K562 (cell line): Measurements from ENCODE around the gene MICAL2. TPM values are rescaled to one million over a fixed set of nuclear protein-coding genes. Genes with fewer than 3 reads are reported as not detected.

ENCODE experiments used
- CBX3 ChIP-seq, 2 experiments: IDR thresholded peaks; 1 replicate in 1 of 2; 2 replicates in 1 of 2; pipeline ENCODE4 v1.6.1; 2012; ENCODE audit warnings: inconsistent platforms in 2 of 2, low read length in 2 of 2, borderline replicate concordance in 1 of 2, control low read depth in 1 of 2
- CEBPB ChIP-seq: fragments of 450-650 bp; IDR thresholded peaks from 2 replicates; pipeline ENCODE4 v1.6.1; 2016; ENCODE audit warnings: missing genetic modification characterization, missing compliant biosample characterization
- HMG20A ChIP-seq: fragments of 450-650 bp; formaldehyde crosslinking; conservative IDR thresholded peaks from 2 replicates; pipeline ENCODE4 v1.4.0; 2020; ENCODE audit warnings: mild to moderate bottlenecking, mixed read lengths
- KLF6 ChIP-seq: fragments of 250-450 bp; sonication (Bioruptor Pico); IDR thresholded peaks from 2 replicates; pipeline ENCODE4 v1.4.0; 2020; ENCODE audit warnings: mild to moderate bottlenecking, moderate library complexity, borderline replicate concordance
- TCFL5 ChIP-seq: fragments of 250-450 bp; sonication (Bioruptor Pico); conservative IDR thresholded peaks from 2 replicates; pipeline ENCODE4 v1.6.1; 2021; ENCODE audit warnings: mild to moderate bottlenecking, moderate library complexity, matching md5 sums
- WHSC1 ChIP-seq: IDR thresholded peaks from one replicate; pipeline ENCODE4 v1.6.1; 2012; ENCODE audit warnings: low read length, control low read depth, inconsistent platforms
- ZNF133 ChIP-seq: fragments of 250-450 bp; sonication (Bioruptor Pico); IDR thresholded peaks from 2 replicates; pipeline ENCODE4 v1.4.0; 2020; ENCODE audit warnings: mild to moderate bottlenecking
- ZNF140 ChIP-seq: fragments of 250-450 bp; sonication (Bioruptor Pico); IDR thresholded peaks from 2 replicates; pipeline ENCODE4 v1.8.0; 2021; ENCODE audit warnings: moderate library complexity, mild to moderate bottlenecking, inconsistent platforms
- ZNF165 ChIP-seq: fragments of 250-450 bp; sonication (Bioruptor Pico); IDR thresholded peaks from 2 replicates; pipeline ENCODE4 v1.4.0; 2020; ENCODE audit warnings: borderline replicate concordance
- polyA plus RNA-seq, 8 experiments: library from polyadenylated mRNA; depleted of rRNA in 4 of 8; stranded (reverse) in 5 of 8; unstranded in 3 of 8; fragments of >200 nt; fragmentation: Nextera tagmentation in 2 of 8; fragmentation: Illumina TruSeq in 1 of 8; extraction: Ambion mirVana in 2 of 8; extraction: Trizol in 1 of 8; gene quantifications; 2 replicates each; pipeline versions ENCODE4 v1.2.1 to v1.2.3, GENCODE V29; 2011 to 2014; ENCODE audit warnings: inconsistent platforms in 1 of 8, missing spikeins in 1 of 8
- total RNA-seq, 7 experiments: library from RNA; depleted of rRNA in 6 of 7; stranded (reverse); fragments of >200 nt in 6 of 7; fragmentation: Illumina TruSeq in 2 of 7; extraction: Trizol in 2 of 7; gene quantifications; 2 replicates each; pipeline versions ENCODE4 v1.2.1 to v1.2.3, GENCODE V29; 2011 to 2021; ENCODE audit warnings: low replicate concordance in 1 of 7
- TF ChIP-seq, protein P1 (sequence below): fragments of 450-650 bp; conservative IDR thresholded peaks from 2 replicates; pipeline ENCODE4 v1.6.1; 2016; ENCODE audit warnings: missing genetic modification characterization, low read depth, mild to moderate bottlenecking, control low read depth, missing compliant biosample characterization
- TF ChIP-seq, protein P2 (sequence below): sonication (generic); formaldehyde crosslinking; IDR thresholded peaks from 2 replicates; pipeline ENCODE4 v1.9.0; 2022; ENCODE audit warnings: mild to moderate bottlenecking, missing genetic modification reagents
- TF ChIP-seq, protein P3 (sequence below): fragments of 450-650 bp; IDR thresholded peaks from 2 replicates; pipeline ENCODE4 v1.7.1; 2018; ENCODE audit warnings: mild to moderate bottlenecking, low read depth; ENCODE audit not compliant: partially characterized antibody
- TF ChIP-seq, protein P4 (sequence below): fragments of 450-650 bp; IDR thresholded peaks from 2 replicates; pipeline ENCODE4 v1.6.1; 2016; ENCODE audit warnings: mild to moderate bottlenecking, moderate library complexity

MICAL2 gene
- total and polyA plus RNA-seq, 9 of the 15 experiments (the other 6 are each of a cell fraction or from before 2014, with no cell fraction given), result 4.7 to 64.2 (median 33.6) TPM

DNA sequence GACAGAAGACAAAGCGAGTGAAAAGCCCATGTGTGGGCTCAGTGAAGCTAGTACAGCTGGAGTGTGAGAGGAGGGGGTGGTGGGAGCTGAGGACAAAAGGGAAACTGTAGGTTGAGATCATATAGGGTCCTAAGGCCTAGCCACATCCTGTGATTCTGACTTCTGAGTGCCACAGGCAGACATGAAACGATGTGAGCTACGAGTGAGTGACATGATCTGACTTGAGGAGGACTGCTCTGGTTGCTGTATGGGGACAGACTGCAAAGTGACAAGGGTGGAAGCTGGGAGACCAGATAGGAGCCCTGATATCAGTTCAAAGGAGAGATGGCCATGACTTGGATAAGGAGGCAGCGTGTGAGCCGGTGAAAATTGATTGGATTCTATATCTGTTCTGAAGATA lies 85.4 kb downstream of the MICAL2 start (continued):
- TF ChIP-seq WHSC1 (peak; percentile 32), KLF6 (no peak), ZNF133 (CRISPR knock-in tag) (no peak), CEBPB (tag) (no peak), CBX3 (IDR thresholded peaks at IDR 0.05; ENCODE audit: borderline replicate concordance in 1 of 2, low read length in 2 of 2) (no peak), ZNF140 (CRISPR knock-in tag) (no peak), ZNF165 (CRISPR knock-in tag) (no peak), TCFL5 (CRISPR knock-in tag) (no peak), HMG20A (CRISPR knock-in tag) (no peak)
- TF ChIP-seq, protein P1, sequence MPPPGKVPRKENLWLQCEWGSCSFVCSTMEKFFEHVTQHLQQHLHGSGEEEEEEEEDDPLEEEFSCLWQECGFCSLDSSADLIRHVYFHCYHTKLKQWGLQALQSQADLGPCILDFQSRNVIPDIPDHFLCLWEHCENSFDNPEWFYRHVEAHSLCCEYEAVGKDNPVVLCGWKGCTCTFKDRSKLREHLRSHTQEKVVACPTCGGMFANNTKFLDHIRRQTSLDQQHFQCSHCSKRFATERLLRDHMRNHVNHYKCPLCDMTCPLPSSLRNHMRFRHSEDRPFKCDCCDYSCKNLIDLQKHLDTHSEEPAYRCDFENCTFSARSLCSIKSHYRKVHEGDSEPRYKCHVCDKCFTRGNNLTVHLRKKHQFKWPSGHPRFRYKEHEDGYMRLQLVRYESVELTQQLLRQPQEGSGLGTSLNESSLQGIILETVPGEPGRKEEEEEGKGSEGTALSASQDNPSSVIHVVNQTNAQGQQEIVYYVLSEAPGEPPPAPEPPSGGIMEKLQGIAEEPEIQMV, result no peak
- TF ChIP-seq, protein P2, sequence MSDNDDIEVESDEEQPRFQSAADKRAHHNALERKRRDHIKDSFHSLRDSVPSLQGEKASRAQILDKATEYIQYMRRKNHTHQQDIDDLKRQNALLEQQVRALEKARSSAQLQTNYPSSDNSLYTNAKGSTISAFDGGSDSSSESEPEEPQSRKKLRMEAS (CRISPR knock-in tag), result no peak
- TF ChIP-seq, protein P3, sequence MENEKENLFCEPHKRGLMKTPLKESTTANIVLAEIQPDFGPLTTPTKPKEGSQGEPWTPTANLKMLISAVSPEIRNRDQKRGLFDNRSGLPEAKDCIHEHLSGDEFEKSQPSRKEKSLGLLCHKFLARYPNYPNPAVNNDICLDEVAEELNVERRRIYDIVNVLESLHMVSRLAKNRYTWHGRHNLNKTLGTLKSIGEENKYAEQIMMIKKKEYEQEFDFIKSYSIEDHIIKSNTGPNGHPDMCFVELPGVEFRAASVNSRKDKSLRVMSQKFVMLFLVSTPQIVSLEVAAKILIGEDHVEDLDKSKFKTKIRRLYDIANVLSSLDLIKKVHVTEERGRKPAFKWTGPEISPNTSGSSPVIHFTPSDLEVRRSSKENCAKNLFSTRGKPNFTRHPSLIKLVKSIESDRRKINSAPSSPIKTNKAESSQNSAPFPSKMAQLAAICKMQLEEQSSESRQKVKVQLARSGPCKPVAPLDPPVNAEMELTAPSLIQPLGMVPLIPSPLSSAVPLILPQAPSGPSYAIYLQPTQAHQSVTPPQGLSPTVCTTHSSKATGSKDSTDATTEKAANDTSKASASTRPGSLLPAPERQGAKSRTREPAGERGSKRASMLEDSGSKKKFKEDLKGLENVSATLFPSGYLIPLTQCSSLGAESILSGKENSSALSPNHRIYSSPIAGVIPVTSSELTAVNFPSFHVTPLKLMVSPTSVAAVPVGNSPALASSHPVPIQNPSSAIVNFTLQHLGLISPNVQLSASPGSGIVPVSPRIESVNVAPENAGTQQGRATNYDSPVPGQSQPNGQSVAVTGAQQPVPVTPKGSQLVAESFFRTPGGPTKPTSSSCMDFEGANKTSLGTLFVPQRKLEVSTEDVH, result no peak
- TF ChIP-seq, protein P4, sequence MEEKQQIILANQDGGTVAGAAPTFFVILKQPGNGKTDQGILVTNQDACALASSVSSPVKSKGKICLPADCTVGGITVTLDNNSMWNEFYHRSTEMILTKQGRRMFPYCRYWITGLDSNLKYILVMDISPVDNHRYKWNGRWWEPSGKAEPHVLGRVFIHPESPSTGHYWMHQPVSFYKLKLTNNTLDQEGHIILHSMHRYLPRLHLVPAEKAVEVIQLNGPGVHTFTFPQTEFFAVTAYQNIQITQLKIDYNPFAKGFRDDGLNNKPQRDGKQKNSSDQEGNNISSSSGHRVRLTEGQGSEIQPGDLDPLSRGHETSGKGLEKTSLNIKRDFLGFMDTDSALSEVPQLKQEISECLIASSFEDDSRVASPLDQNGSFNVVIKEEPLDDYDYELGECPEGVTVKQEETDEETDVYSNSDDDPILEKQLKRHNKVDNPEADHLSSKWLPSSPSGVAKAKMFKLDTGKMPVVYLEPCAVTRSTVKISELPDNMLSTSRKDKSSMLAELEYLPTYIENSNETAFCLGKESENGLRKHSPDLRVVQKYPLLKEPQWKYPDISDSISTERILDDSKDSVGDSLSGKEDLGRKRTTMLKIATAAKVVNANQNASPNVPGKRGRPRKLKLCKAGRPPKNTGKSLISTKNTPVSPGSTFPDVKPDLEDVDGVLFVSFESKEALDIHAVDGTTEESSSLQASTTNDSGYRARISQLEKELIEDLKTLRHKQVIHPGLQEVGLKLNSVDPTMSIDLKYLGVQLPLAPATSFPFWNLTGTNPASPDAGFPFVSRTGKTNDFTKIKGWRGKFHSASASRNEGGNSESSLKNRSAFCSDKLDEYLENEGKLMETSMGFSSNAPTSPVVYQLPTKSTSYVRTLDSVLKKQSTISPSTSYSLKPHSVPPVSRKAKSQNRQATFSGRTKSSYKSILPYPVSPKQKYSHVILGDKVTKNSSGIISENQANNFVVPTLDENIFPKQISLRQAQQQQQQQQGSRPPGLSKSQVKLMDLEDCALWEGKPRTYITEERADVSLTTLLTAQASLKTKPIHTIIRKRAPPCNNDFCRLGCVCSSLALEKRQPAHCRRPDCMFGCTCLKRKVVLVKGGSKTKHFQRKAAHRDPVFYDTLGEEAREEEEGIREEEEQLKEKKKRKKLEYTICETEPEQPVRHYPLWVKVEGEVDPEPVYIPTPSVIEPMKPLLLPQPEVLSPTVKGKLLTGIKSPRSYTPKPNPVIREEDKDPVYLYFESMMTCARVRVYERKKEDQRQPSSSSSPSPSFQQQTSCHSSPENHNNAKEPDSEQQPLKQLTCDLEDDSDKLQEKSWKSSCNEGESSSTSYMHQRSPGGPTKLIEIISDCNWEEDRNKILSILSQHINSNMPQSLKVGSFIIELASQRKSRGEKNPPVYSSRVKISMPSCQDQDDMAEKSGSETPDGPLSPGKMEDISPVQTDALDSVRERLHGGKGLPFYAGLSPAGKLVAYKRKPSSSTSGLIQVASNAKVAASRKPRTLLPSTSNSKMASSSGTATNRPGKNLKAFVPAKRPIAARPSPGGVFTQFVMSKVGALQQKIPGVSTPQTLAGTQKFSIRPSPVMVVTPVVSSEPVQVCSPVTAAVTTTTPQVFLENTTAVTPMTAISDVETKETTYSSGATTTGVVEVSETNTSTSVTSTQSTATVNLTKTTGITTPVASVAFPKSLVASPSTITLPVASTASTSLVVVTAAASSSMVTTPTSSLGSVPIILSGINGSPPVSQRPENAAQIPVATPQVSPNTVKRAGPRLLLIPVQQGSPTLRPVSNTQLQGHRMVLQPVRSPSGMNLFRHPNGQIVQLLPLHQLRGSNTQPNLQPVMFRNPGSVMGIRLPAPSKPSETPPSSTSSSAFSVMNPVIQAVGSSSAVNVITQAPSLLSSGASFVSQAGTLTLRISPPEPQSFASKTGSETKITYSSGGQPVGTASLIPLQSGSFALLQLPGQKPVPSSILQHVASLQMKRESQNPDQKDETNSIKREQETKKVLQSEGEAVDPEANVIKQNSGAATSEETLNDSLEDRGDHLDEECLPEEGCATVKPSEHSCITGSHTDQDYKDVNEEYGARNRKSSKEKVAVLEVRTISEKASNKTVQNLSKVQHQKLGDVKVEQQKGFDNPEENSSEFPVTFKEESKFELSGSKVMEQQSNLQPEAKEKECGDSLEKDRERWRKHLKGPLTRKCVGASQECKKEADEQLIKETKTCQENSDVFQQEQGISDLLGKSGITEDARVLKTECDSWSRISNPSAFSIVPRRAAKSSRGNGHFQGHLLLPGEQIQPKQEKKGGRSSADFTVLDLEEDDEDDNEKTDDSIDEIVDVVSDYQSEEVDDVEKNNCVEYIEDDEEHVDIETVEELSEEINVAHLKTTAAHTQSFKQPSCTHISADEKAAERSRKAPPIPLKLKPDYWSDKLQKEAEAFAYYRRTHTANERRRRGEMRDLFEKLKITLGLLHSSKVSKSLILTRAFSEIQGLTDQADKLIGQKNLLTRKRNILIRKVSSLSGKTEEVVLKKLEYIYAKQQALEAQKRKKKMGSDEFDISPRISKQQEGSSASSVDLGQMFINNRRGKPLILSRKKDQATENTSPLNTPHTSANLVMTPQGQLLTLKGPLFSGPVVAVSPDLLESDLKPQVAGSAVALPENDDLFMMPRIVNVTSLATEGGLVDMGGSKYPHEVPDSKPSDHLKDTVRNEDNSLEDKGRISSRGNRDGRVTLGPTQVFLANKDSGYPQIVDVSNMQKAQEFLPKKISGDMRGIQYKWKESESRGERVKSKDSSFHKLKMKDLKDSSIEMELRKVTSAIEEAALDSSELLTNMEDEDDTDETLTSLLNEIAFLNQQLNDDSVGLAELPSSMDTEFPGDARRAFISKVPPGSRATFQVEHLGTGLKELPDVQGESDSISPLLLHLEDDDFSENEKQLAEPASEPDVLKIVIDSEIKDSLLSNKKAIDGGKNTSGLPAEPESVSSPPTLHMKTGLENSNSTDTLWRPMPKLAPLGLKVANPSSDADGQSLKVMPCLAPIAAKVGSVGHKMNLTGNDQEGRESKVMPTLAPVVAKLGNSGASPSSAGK, result no peak
